Measurements from ENCODE around the gene LURAP1L.

LURAP1L gene

GRCh38 chr9:12774861-12775678 is at the start of gene LURAP1L:
Gene LURAP1L, plus strand, starts transcription at chr9:12775020. Its CDS starts 696 bp downstream, at chr9:12775716.
- no peak for DNase-seq

GRCh38 chr9:12726795-12727194 is 48.0 kb upstream of the LURAP1L start:
- no peak for DNase-seq

DNA sequence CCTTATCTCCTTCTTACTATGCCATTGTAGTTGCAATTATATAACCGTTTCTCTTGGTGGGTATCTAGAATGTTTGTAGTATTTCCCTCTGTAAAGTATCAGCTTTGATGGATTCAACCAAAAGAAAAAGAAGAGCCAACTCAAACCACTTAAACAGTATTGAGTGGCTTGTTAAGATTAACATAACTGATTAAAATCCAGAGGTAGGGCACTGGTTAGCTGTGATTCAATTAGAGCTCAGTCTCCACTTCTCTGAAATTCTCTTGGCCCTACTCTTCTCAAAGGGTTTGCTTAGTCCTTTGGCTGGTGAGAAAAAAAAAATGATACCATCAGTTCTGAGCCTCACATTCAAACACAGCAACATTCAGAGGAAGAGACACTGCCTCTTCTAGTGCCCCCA is 44.6 kb upstream of the LURAP1L start:
- DNase-seq = no peak

GRCh38 chr9:12730927-12731326 is 43.9 kb upstream of the LURAP1L start:
- no peak for DNase-seq

DNA sequence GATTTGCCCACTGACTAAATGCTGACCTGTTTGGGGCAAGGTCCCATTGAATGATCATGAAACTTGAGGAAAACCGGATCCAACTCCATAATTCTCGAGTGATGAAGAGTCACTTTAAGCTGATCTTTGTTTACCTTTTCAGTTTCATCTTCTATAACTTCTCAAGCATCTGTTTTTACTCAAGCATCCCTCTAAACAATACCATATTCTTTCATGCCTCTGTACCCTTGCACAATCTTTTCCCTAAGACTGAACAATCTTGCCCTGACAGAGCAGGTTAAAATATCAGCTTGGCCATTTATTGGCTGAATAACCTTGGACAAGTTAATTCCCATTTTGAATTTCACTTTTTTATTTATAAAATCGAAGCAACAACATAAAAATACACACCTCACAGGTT is 41.8 kb upstream of the LURAP1L start:
- no peak for DNase-seq

GRCh38 chr9:12735665-12736064 is 39.2 kb upstream of the LURAP1L start:
- no peak for DNase-seq

DNA sequence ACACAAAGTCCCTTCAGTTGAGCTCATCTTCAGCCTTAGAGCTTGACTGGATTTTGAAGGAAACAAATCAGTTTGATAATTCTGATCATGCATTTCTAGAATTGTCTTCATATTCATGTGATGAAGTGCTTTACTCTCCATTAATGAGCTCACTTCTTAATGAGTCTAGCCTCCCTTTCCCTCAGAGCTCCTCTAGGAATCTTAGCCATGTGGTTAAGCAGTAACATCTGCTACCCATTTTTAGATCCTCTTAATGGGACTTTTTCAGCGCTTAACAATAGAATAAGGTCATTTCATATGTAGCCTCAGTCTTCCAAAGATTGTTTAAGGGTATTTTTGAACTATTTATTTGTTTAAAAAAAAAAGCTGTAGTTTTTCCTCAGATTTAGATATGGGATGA is 36.9 kb upstream of the LURAP1L start:
- DNase-seq = no peak

DNA sequence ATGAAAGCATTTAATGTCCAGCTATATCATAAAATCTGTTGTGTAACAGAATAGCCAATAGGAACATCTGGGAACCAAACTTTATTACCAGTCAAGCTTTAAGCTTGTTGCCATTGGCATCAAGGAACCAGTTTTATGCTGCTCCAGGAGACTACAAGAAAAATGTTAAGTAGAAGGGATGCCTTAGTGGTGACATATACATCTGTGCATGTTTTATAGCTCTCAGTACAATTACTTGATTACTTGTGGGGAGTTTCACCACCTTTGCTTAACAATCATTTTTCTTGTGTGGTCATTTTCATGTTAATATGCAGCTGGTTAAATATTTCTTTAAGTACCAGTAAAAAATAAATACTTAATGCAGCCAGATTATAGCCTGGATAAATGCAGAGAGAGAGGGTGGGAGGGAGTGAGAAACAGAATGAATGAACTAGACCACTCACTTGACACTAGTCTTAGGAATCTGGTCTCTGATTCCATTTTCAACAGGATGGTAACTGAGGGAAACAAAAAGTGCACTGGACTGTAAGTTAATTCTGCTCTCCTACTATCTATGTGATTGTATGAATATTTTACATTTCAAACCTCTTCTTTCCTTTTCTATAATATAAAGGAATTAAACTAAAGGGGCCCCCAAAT is 35.7 kb upstream of the LURAP1L start:
- DNase-seq = no peak

- DNase-seq = no peak
Measured at GRCh38 chr9:12740845-12741244, 34.0 kb upstream of the LURAP1L start.

GRCh38 chr9:12748016-12748415 is 26.8 kb upstream of the LURAP1L start:
- no peak for DNase-seq

GRCh38 chr9:12748954-12749353 is 25.9 kb upstream of the LURAP1L start:
- no peak for DNase-seq

DNA sequence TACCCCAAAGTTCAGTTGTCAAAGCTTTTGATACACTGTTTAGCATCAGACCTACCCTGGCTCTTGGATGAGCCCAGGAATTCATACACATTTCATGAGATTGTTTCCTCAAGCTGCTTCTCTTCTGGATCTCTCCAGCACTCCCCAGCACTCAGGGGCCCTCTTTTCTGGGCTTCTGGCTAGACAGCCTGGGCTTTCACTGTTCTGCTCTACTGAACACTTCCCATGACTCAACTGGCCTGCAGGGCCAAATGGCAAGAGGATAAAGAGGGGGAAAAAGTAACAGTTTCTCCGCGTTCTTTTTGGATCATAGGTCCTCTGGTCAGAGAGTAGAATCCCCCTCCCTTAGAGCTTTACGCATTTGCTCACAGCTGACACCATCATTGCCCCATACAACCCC is 20.9 kb upstream of the LURAP1L start:
- DNase-seq = no peak

DNA sequence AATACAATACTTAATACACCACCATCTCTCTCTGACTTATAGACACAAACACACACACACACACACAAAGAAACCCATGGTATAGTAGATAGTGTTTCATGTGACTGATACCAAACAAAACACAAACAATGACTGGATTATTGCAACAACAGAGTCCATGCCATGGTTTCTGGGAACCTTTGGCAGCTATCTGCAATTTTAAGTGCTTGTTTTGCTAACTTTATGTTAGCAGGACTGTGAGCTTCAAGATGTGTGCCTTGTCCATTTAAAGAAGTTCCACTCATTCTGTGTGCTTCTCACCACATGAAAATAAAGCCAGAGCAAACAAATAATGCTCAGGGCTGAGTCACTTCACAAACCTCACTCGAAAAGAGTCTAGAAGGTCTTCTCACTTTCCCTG is 15.1 kb upstream of the LURAP1L start:
- no peak for DNase-seq

DNA sequence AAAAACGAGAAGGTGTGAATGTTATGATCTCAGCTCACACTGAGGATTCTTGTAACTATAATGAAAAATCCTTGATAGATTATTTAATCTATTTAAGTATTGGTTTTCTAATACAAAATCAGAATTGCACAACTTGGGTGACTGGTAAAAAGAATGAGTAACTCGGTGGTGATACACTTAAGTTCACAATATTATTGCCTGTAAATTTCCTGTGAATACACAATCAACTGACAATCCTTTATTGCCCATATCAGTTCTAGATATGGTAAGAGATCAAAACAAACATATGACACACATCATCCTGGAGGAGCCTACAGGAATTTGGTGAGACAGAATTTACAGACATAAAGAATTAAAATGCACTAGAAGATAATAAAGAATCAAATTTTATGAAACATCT is 14.1 kb upstream of the LURAP1L start:
- no peak for DNase-seq

GRCh38 chr9:12764150-12764549 is 10.7 kb upstream of the LURAP1L start:
- DNase-seq = no peak

GRCh38 chr9:12765088-12765798 is 9.6 kb upstream of the LURAP1L start:
- no peak for DNase-seq

DNA sequence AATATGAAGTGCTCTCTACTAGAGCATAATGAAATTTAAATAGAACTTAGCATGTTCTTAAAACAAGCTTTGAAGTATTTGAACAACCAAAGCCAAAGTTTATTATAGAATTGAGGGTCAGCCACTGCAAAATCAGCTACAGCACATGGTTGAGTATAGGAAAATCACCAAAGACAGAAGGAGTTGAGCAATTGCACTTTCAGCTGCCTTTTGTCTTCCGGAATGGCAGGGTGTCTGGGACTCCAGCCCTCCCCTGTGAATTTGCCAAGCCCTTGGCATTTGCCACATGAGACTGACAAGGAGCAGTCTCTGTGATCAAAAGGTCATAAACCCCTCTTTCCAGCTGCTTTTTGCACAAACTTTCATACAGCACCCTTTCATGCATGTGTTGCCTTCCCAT is 8.5 kb upstream of the LURAP1L start:
- no peak for DNase-seq

- no peak for DNase-seq
Measured at GRCh38 chr9:12770261-12770660, 4.6 kb upstream of the LURAP1L start.

GRCh38 chr9:12771891-12772290 is 2.9 kb upstream of the LURAP1L start:
- no peak for DNase-seq

- DNase-seq = no peak
Measured at GRCh38 chr9:12773562-12773961, 1.3 kb upstream of the LURAP1L start.

- no peak for DNase-seq
Measured at GRCh38 chr9:12775679-12776512, 1.1 kb downstream of the LURAP1L start.

- DNase-seq = no peak
Measured at GRCh38 chr9:12776513-12777055, 1.8 kb downstream of the LURAP1L start.
